GM19351 (cell line): ENCODE measurements around the gene FEZ2.

Experiments
- ATAC-seq: cut with Tn5 transposase; IDR thresholded peaks from one replicate; pipeline ENCODE4 v1.9.1; 2021; ENCODE audit warnings: mild to moderate bottlenecking, moderate library complexity; ENCODE audit not compliant: unreplicated experiment

Gene FEZ2

GRCh38 chr2:36587556-36587955 lies 10.4 kb downstream of the FEZ2 start:
- no peak for ATAC-seq

GRCh38 chr2:36587101-36587500 lies 10.9 kb downstream of the FEZ2 start:
- ATAC-seq = no peak

- ATAC-seq = no peak
These were observed 11.3 kb downstream of the FEZ2 start for GRCh38 chr2:36586672-36587071.

- ATAC-seq = no peak
These were observed 13.7 kb downstream of the FEZ2 start for GRCh38 chr2:36584148-36584794.

- no peak for ATAC-seq
These were observed 15.0 kb downstream of the FEZ2 start for GRCh38 chr2:36582951-36583350.

- ATAC-seq = no peak
These were observed 15.4 kb downstream of the FEZ2 start for GRCh38 chr2:36582538-36582937.

GRCh38 chr2:36579297-36579664 lies 18.7 kb downstream of the FEZ2 start:
- no peak for ATAC-seq

GRCh38 chr2:36578343-36579296 lies 19.3 kb downstream of the FEZ2 start:
- ATAC-seq = no peak

GRCh38 chr2:36577884-36578283 lies 20.1 kb downstream of the FEZ2 start:
- no peak for ATAC-seq

GRCh38 chr2:36574560-36574959 lies 23.4 kb downstream of the FEZ2 start:
- ATAC-seq = no peak

- ATAC-seq = no peak
These were observed 24.8 kb downstream of the FEZ2 start for GRCh38 chr2:36573165-36573564.

- no peak for ATAC-seq
These were observed 25.3 kb downstream of the FEZ2 start for GRCh38 chr2:36572719-36573059.

GRCh38 chr2:36572054-36572718 lies 25.8 kb downstream of the FEZ2 start:
- no peak for ATAC-seq

GRCh38 chr2:36570416-36570815 lies 27.6 kb downstream of the FEZ2 start:
- ATAC-seq = no peak

- no peak for ATAC-seq
These were observed 28.6 kb downstream of the FEZ2 start for GRCh38 chr2:36569267-36569856.

GRCh38 chr2:36568516-36569246 lies 29.3 kb downstream of the FEZ2 start:
- no peak for ATAC-seq

GRCh38 chr2:36567711-36568408 lies 30.1 kb downstream of the FEZ2 start:
- ATAC-seq = no peak

GRCh38 chr2:36566887-36567286 lies 31.1 kb downstream of the FEZ2 start:
- no peak for ATAC-seq

GRCh38 chr2:36565712-36566111 lies 32.3 kb downstream of the FEZ2 start:
- ATAC-seq = no peak

- no peak for ATAC-seq
These were observed 33.5 kb downstream of the FEZ2 start for GRCh38 chr2:36564377-36564930.
